ENCODE measurements around the gene ZNF582.

GRCh38 chr19:56369886-56370676, 23.3 kb downstream of the ZNF582 start:
- TF ChIP-seq SUZ12 (IDR thresholded peaks at IDR 0.05) (no peak), BHLHE40 (IDR thresholded peaks at IDR 0.05; ENCODE audit: borderline replicate concordance) (no peak), HDGF (IDR thresholded peaks at IDR 0.05; ENCODE audit: borderline replicate concordance) (no peak), FOXK2 (IDR thresholded peaks at IDR 0.05) (no peak), FOXM1 (IDR thresholded peaks at IDR 0.05; ENCODE audit: borderline replicate concordance) (no peak), NFRKB (IDR thresholded peaks at IDR 0.05) (no peak)

Data from HEK293T (cell line).